ENCODE results near the gene ARMH3. TPM values are rescaled to one million over a fixed set of nuclear protein-coding genes. Genes with fewer than 3 reads are reported as not detected.
"Not testable (repeated sequence)": the region's sequence is repeated elsewhere in the genome, so short reads cannot be mapped to it uniquely, and the experiment has no call there.

Gene ARMH3
- total RNA-seq, 1 donor from 2014 or later, result 10.7 TPM

DNA sequence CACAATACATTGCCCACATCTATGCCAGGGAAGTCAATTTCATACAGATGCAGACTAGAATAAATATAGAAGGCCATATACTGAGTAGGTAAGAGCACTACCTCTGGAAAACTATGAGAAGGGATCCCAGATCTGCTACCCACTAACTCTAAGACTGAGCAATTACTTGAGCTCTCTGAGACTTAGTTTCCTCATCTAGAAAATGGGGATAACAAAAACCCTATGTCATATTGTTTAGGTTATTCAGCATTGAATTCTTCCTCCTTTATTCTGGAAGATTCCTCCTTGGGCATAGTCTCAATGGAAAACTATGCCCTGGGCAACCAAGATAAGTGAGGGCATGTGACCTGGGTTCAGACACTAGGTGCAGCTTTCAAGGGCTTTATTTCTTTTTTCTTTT lies 4.0 kb upstream of the ARMH3 start:
- DNase-seq (ENCODE audit: low read depth), result no peak
- Histone ChIP-seq H3K4me3 (ENCODE audit: low read depth, low read length) (no peak overlapping the region), H3K27me3 (ENCODE audit: control insufficient read depth, insufficient read depth, low read length) (no peaks in the 10 kb centered on the region), H3K36me3 (ENCODE audit: control insufficient read depth, insufficient read depth, low read length) (no peaks in the 10 kb centered on the region)
- TF ChIP-seq, protein P1, sequence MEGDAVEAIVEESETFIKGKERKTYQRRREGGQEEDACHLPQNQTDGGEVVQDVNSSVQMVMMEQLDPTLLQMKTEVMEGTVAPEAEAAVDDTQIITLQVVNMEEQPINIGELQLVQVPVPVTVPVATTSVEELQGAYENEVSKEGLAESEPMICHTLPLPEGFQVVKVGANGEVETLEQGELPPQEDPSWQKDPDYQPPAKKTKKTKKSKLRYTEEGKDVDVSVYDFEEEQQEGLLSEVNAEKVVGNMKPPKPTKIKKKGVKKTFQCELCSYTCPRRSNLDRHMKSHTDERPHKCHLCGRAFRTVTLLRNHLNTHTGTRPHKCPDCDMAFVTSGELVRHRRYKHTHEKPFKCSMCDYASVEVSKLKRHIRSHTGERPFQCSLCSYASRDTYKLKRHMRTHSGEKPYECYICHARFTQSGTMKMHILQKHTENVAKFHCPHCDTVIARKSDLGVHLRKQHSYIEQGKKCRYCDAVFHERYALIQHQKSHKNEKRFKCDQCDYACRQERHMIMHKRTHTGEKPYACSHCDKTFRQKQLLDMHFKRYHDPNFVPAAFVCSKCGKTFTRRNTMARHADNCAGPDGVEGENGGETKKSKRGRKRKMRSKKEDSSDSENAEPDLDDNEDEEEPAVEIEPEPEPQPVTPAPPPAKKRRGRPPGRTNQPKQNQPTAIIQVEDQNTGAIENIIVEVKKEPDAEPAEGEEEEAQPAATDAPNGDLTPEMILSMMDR (IDR thresholded peaks at IDR 0.05; ENCODE audit: insufficient read depth, low read length, poor library complexity, severe bottlenecking), result no peak

DNA sequence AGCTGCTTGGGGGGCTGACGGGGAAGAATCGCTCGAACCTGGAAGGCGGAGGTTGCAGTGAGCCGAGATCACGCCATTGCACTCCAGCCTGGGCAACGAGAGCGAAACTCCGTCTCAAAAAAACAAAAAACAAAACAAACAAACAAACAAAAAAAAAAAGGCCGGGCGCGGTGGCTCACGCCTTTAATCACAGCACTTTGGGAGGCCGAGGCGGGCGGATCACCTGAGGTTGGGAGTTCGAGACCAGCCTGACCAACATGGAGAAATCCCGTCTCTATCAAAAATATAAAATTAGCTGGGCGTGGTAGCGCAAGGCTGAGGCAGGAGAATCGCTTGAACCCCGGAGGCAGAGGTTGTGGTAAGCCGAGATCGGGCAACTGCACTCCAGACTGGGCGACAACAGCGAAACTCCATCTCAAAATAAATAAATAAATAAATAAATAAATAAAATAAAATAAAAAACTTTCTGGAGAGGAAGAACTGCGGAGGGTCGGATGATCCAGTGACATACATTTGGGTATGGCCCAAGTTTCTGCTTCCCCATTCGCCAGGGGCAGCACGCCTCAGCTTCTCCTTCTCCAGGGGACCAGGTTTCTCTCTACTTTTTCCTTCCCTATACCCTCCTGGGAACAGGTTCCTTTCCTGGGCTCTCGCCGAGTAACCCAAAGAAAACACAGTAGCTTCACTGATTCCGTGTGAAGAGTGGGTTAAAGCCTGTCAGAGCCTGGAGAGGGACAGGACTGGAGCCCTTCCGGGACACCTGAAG lies 909 bp downstream of the ARMH3 start:
- H3K4me3 ChIP-seq (ENCODE audit: low read depth, low read length), result peak overlapping the region; percentile 99
- H3K36me3 ChIP-seq (ENCODE audit: control insufficient read depth, insufficient read depth, low read length); H3K27me3 ChIP-seq (ENCODE audit: control insufficient read depth, insufficient read depth, low read length); DNase-seq (ENCODE audit: low read depth): not testable (repeated sequence)

DNA sequence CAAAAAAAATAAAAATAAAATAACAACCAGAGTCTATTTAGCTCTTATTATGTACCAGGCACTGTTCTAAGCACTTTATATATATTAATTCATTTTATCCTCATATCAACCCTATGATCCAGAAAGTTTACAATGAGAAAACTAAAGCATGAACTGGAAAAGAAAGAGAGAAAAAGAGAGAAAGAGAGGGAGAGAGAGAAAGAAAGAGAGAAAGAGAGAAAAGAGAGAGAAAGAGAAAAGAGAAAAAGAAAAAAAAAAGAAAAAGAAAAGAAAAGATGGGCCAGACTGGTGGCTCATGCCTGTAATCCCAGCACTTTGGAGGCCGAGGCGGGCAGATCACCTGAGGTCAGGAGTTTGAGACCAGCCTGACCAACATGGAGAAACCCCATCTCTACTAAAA lies 9.9 kb downstream of the ARMH3 start:
- H3K4me3 ChIP-seq (ENCODE audit: low read depth, low read length), result no peak overlapping the region
- H3K36me3 ChIP-seq (ENCODE audit: control insufficient read depth, insufficient read depth, low read length), result no peaks in the 10 kb centered on the region
- no peak for DNase-seq (ENCODE audit: low read depth)
- H3K27me3 ChIP-seq (ENCODE audit: control insufficient read depth, insufficient read depth, low read length), result no peaks in the 10 kb centered on the region
- TF ChIP-seq, protein P1 (IDR thresholded peaks at IDR 0.05; ENCODE audit: insufficient read depth, low read length, poor library complexity, severe bottlenecking), result no peak

- no peak for DNase-seq (ENCODE audit: low read depth)
- no peaks in the 10 kb centered on the region for H3K27me3 ChIP-seq (ENCODE audit: control insufficient read depth, insufficient read depth, low read length)
- H3K36me3 ChIP-seq (ENCODE audit: control insufficient read depth, insufficient read depth, low read length), result no peaks in the 10 kb centered on the region
- TF ChIP-seq, protein P1 (IDR thresholded peaks at IDR 0.05; ENCODE audit: insufficient read depth, low read length, poor library complexity, severe bottlenecking), result no peak
- no peak overlapping the region for H3K4me3 ChIP-seq (ENCODE audit: low read depth, low read length)
Observed at GRCh38 chr10:102045292-102045691, 10.7 kb downstream of the ARMH3 start.

GRCh38 chr10:102040305-102041050 lies 15.5 kb downstream of the ARMH3 start:
- TF ChIP-seq, protein P1 (IDR thresholded peaks at IDR 0.05; ENCODE audit: insufficient read depth, low read length, poor library complexity, severe bottlenecking), result no peak
- DNase-seq (ENCODE audit: low read depth), result no peak
- H3K36me3 ChIP-seq (ENCODE audit: control insufficient read depth, insufficient read depth, low read length), result no peaks in the 10 kb centered on the region
- no peaks in the 10 kb centered on the region for H3K27me3 ChIP-seq (ENCODE audit: control insufficient read depth, insufficient read depth, low read length)
- no peak overlapping the region for H3K4me3 ChIP-seq (ENCODE audit: low read depth, low read length)

DNA sequence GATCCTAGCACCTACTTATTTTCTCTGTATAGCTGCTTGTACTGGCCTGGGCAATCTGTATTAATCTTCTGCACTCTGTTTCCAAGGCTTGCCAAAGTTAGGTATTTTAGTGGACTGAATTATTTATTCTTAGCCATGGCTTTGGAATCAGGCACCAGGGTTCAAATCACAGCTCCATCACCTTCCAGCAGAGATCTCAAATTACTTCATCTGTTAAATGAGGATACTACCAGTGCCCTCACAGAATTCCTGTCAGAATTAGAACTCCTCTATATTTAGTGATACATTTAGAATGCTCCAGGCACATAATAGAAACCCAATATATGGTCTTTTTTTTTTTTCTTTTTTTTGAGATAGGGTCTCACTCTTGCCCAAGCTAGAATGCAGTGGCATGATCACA lies 17.6 kb downstream of the ARMH3 start:
- DNase-seq (ENCODE audit: low read depth), result no peak
- no peaks in the 10 kb centered on the region for H3K36me3 ChIP-seq (ENCODE audit: control insufficient read depth, insufficient read depth, low read length)
- H3K27me3 ChIP-seq (ENCODE audit: control insufficient read depth, insufficient read depth, low read length), result no peaks in the 10 kb centered on the region
- TF ChIP-seq, protein P1 (IDR thresholded peaks at IDR 0.05; ENCODE audit: insufficient read depth, low read length, poor library complexity, severe bottlenecking), result no peak
- no peak overlapping the region for H3K4me3 ChIP-seq (ENCODE audit: low read depth, low read length)

DNA sequence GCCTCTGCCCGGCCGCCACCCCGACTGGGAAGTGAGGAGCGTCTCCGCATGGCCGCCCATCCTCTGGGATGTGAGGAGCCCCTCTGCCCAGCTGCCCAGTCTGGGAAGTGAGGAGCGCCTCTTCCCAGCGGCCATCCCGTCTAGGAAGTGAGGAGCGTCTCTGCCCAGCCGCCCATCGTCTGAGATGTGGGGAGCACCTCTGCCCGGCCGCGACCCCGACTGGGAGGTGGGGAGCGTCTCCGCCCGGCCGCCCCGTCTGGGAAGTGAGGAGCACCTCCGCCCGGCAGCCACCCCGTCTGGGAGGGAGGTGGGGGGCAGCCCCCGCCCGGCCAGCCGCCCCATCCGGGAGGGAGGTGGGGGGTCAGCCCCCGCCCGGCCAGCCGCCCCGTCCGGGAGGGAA lies 20.2 kb downstream of the ARMH3 start:
- H3K4me3 ChIP-seq (ENCODE audit: low read depth, low read length); H3K36me3 ChIP-seq (ENCODE audit: control insufficient read depth, insufficient read depth, low read length); H3K27me3 ChIP-seq (ENCODE audit: control insufficient read depth, insufficient read depth, low read length); DNase-seq (ENCODE audit: low read depth): not testable (repeated sequence)

Data from kidney epithelial cell (primary cell).